HepG2 (cell line): ENCODE results near the gene ZNF75A. TPM values are rescaled to one million over a fixed set of nuclear protein-coding genes. Genes with fewer than 3 reads are reported as not detected.

Experiments
- ATAC-seq: fragments of 200-7000 bp; cut with Tn5 transposase; 3 replicates; pipeline ENCODE4 v1.9.1; 2020; ENCODE audit warnings: mild to moderate bottlenecking, moderate library complexity
- BruUV-seq: library from RNA; stranded (reverse); fragments of 400-500 nt; replicated peaks from 2 replicates; lab custom pipeline; 2021; lab: Mats Ljungman, UMichigan
- CTCF ChIA-PET: fragments of 300-600 bp; formaldehyde crosslinking; extraction: SDS; loops from one replicate; lab custom pipeline; 2021; ENCODE audit warnings: low total read pairs, inconsistent platforms, low intra/inter-chr PET ratio; lab: Yijun Ruan, JAX
- POLR2A ChIA-PET: fragments of 350-600 bp; sonication (Branson Sonifier 250); formaldehyde crosslinking; loops from one replicate; lab custom pipeline; 2020; ENCODE audit warnings: antibody characterized with exemption, inconsistent platforms; lab: Yijun Ruan, JAX
- DNase-seq: peaks from one replicate; pipeline ENCODE4 v3.0.0-alpha.2; 2015; ENCODE audit warnings: low spot score
- FAIRE-seq: peaks from 3 replicates; lab custom pipeline; 2011; peaks lifted over from hg19 to GRCh38; lab: Jason Lieb, UNC
- H2AFZ ChIP-seq: one replicate; pipeline ENCODE4 v1.6.1; 2011; ENCODE audit warnings: low read length, inconsistent platforms
- H3K27ac ChIP-seq: fragments of 300-600 bp; 3 replicates; pipeline ENCODE4 v1.8.0; 2011; ENCODE audit warnings: mixed run types, mild to moderate bottlenecking, mixed read lengths, low read length, inconsistent platforms; ENCODE audit not compliant: insufficient read depth; ENCODE audit errors: extremely low read length
- H3K27me3 ChIP-seq, 2 experiments: fragments of 200-600 bp in 1 of 2; 2 replicates in 1 of 2; 3 replicates in 1 of 2; pipeline versions ENCODE4 v1.6.0 to v1.8.0; 2011; ENCODE audit warnings: low read length in 2 of 2, mild to moderate bottlenecking in 2 of 2, moderate library complexity in 2 of 2, inconsistent platforms in 1 of 2; ENCODE audit not compliant: insufficient read depth in 2 of 2, control insufficient read depth in 1 of 2
- H3K36me3 ChIP-seq, 2 experiments: fragments of 200-600 bp in 1 of 2; replicated peaks in 1 of 2; 2 replicates in 1 of 2; 3 replicates in 1 of 2; pipeline versions ENCODE4 v1.5.1 to v1.8.0; 2011; ENCODE audit warnings: low read length in 2 of 2, inconsistent platforms in 1 of 2; ENCODE audit not compliant: insufficient read depth in 2 of 2, control insufficient read depth in 1 of 2
- H3K4me1 ChIP-seq: 2 replicates; pipeline ENCODE4 v1.5.1; 2012; ENCODE audit warnings: low read length, inconsistent platforms; ENCODE audit not compliant: insufficient read depth
- H3K4me2 ChIP-seq: 2 replicates; pipeline ENCODE4 v1.6.0; 2011; ENCODE audit warnings: low read depth, low read length, inconsistent platforms
- H3K4me3 ChIP-seq, 3 experiments: fragments of 200-600 bp in 1 of 3; sonication (generic), shearing (Covaris generic) in 1 of 3; replicated peaks in 1 of 3; 2 replicates each; pipeline ENCODE4 v1.5.1; 2011 to 2016; ENCODE audit warnings: low read length in 3 of 3, inconsistent platforms in 2 of 3, low read depth in 2 of 3, mild to moderate bottlenecking in 2 of 3, control low read depth in 1 of 3, mixed read lengths in 1 of 3; ENCODE audit not compliant: insufficient read depth in 1 of 3
- H3K79me2 ChIP-seq: one replicate; pipeline ENCODE4 v1.6.1; 2011; ENCODE audit warnings: low read length, inconsistent platforms; ENCODE audit not compliant: insufficient read depth
- H3K9ac ChIP-seq: 2 replicates; pipeline ENCODE4 v1.6.0; 2011; ENCODE audit warnings: mild to moderate bottlenecking, low read depth, low read length, inconsistent platforms; ENCODE audit not compliant: insufficient read depth
- H3K9me3 ChIP-seq: 2 replicates; pipeline ENCODE4 v1.5.1; 2012; ENCODE audit warnings: mild to moderate bottlenecking, low read length
- H4K20me1 ChIP-seq: 2 replicates; pipeline ENCODE4 v1.6.0; 2011; ENCODE audit warnings: inconsistent platforms, mild to moderate bottlenecking, low read length, moderate library complexity; ENCODE audit not compliant: insufficient read depth
- CHCHD3 ChIP-seq: sonication (generic); formaldehyde crosslinking; IDR thresholded peaks from 2 replicates; pipeline ENCODE4 v1.8.0; 2022; ENCODE audit warnings: mild to moderate bottlenecking, missing genetic modification reagents, moderate library complexity
- LRRFIP1 ChIP-seq: sonication (generic); formaldehyde crosslinking; conservative IDR thresholded peaks from 2 replicates; pipeline ENCODE4 v1.4.0; 2020; ENCODE audit warnings: missing genetic modification reagents
- MXD4 ChIP-seq: IDR thresholded peaks from 2 replicates; pipeline ENCODE4 v1.6.1; 2016; ENCODE audit warnings: mild to moderate bottlenecking, missing biosample characterization, missing genetic modification reagents
- REL ChIP-seq: sonication (generic); formaldehyde crosslinking; conservative IDR thresholded peaks from 2 replicates; pipeline ENCODE4 v1.8.0; 2022; ENCODE audit warnings: mild to moderate bottlenecking, missing genetic modification reagents, moderate library complexity
- SIN3B ChIP-seq: fragments of 150-350 bp; IDR thresholded peaks from 2 replicates; pipeline ENCODE4 v1.6.1; 2014; ENCODE audit warnings: low read length
- SKI ChIP-seq: fragments of 450-650 bp; IDR thresholded peaks from one replicate; pipeline ENCODE4 v1.6.1; 2018; ENCODE audit warnings: mild to moderate bottlenecking; ENCODE audit not compliant: partially characterized antibody
- ZHX2 ChIP-seq, 2 experiments: sonication (generic) in 1 of 2; formaldehyde crosslinking in 1 of 2; IDR thresholded peaks; 2 replicates each; pipeline versions ENCODE4 v1.6.1 to v1.9.0; 2014 to 2022; ENCODE audit warnings: antibody characterized with exemption in 1 of 2, borderline replicate concordance in 1 of 2, inconsistent platforms in 1 of 2, low read depth in 1 of 2, missing genetic modification reagents in 1 of 2
- ZNF30 ChIP-seq: sonication (generic); formaldehyde crosslinking; IDR thresholded peaks from 2 replicates; pipeline ENCODE4 v1.5.0; 2020; ENCODE audit warnings: mild to moderate bottlenecking, missing genetic modification reagents
- ZNF441 ChIP-seq: sonication (generic); formaldehyde crosslinking; IDR thresholded peaks from 2 replicates; pipeline ENCODE4 v1.7.0; 2021; ENCODE audit warnings: missing genetic modification reagents, borderline replicate concordance
- ZNF557 ChIP-seq: sonication (generic); formaldehyde crosslinking; IDR thresholded peaks from 2 replicates; pipeline ENCODE4 v1.4.0; 2020; ENCODE audit warnings: missing genetic modification reagents
- ZSCAN22 ChIP-seq: sonication (generic); formaldehyde crosslinking; IDR thresholded peaks from 2 replicates; pipeline ENCODE4 v1.4.0; 2020; ENCODE audit warnings: mild to moderate bottlenecking, missing genetic modification reagents
- ZXDC ChIP-seq: sonication (generic); formaldehyde crosslinking; IDR thresholded peaks from 2 replicates; pipeline ENCODE4 v1.5.0; 2020; ENCODE audit warnings: mild to moderate bottlenecking, missing genetic modification reagents
- WGBS: methylation state at CpG from one replicate; pipeline ENCODE4 v1.1.6; 2017; ENCODE audit warnings: low lambda C conversion rate; 5-methylcytosine and 5-hydroxymethylcytosine counted together
- in situ Hi-C: cut with HindIII; loops from 2 replicates; pipeline ENCODE4 v1.10.0; 2017; ENCODE audit warnings: low pct_unique_long_range_greater_than_20kb; ENCODE audit not compliant: extremely low pct_ligation_motif_present
- intact Hi-C: fragments of 100-400 bp; cut with micrococcal nuclease; formaldehyde crosslinking; loops from one replicate; pipeline ENCODE4 v1.10.0; 2022; ENCODE audit not compliant: unreplicated experiment
- polyA plus RNA-seq, 8 experiments: library from polyadenylated mRNA; depleted of rRNA in 3 of 8; stranded (reverse) in 7 of 8; unstranded in 1 of 8; fragments of >200 nt; fragmentation: Illumina TruSeq in 4 of 8; extraction: Trizol in 4 of 8; gene quantifications; 2 replicates each; pipeline versions ENCODE4 v1.2.1 to v1.2.3, GENCODE V29; 2011 to 2016; ENCODE audit warnings: low read depth in 4 of 8, missing spikeins in 1 of 8, mixed read lengths in 1 of 8; ENCODE audit not compliant: insufficient read depth in 1 of 8
- total RNA-seq, 5 experiments: library from RNA; depleted of rRNA; stranded (reverse); fragments of >200 nt; fragmentation: Illumina TruSeq; extraction: Trizol; gene quantifications; 2 replicates each; pipeline ENCODE4 v1.2.3, GENCODE V29; 2016; ENCODE audit warnings: low read depth in 1 of 5

Gene ZNF75A
- total and polyA plus RNA-seq, 2 of the 13 experiments (the other 11 are each of a cell fraction or from before 2014, with no cell fraction given), result 1.4 to 2.1 TPM

- ChIA-PET CTCF (no interaction called here), POLR2A (no interaction called here)
- Histone ChIP-seq H3K79me2 (no peaks in the 10 kb centered on the region), H3K36me3 (no peaks in the 10 kb centered on the region), H4K20me1 (no peaks in the 10 kb centered on the region), H3K27me3 (peaks cover 0 to 8% of the 10 kb centered on the region in 2 experiments; a peak in 2 of 5 replicates), H3K9me3 (no peaks in the 10 kb centered on the region), H3K9ac (no peak overlapping the region), H3K27ac (no peak overlapping the region), H3K4me3 (no peak overlapping the region), H3K4me2 (no peak overlapping the region), H3K4me1 (no peaks in the 10 kb centered on the region), H2AFZ (no peak overlapping the region)
- TF ChIP-seq ZXDC (no peak), ZNF30 (no peak), SIN3B (no peak), ZSCAN22 (CRISPR knock-in tag) (no peak), ZHX2 (IDR thresholded peaks at IDR 0.05; ENCODE audit: low read depth) (no peak), ZHX2 (CRISPR knock-in tag; IDR thresholded peaks at IDR 0.05; ENCODE audit: borderline replicate concordance) (no peak), SKI (no peak), LRRFIP1 (CRISPR knock-in tag) (no peak), CHCHD3 (no peak), REL (CRISPR knock-in tag) (no peak), ZNF441 (no peak), MXD4 (CRISPR knock-in tag) (no peak), ZNF557 (CRISPR knock-in tag) (no peak)
- 0% methylated on average over 3 of the region's 4 CpGs for WGBS
- in situ Hi-C loops, result no loop called here
- ATAC-seq (no peak), DNase-seq (no peak), FAIRE-seq (no peak)
- intact Hi-C loops, result no loop called here
- BruUV-seq, result no TSS peak
Observed at GRCh38 chr16:3348547-3349167, 43.4 kb downstream of the ZNF75A start.
